Measurements from ENCODE around the gene MTHFD2L. TPM values are rescaled to one million over a fixed set of nuclear protein-coding genes. Genes with fewer than 3 reads are reported as not detected.

Gene MTHFD2L
- total RNA-seq, 4 donors from 2014 or later, result 13.1 to 22.9 (median 15.3) TPM

- Histone ChIP-seq H3K36me3 (no peaks in the 10 kb centered on the region), H3K4me1 (peaks cover 6% of the 10 kb centered on the region), H3K27ac (no peak overlapping the region), H3K4me3 (no peak overlapping the region), H3K9me3 (no peaks in the 10 kb centered on the region), H3K27me3 (no peaks in the 10 kb centered on the region)
- no peak for TF ChIP-seq POLR2AphosphoS5 (IDR thresholded peaks at IDR 0.05)
- no peak for TF ChIP-seq CTCF (IDR thresholded peaks at IDR 0.05)
- TF ChIP-seq EP300 (IDR thresholded peaks at IDR 0.05), result no peak
- TF ChIP-seq POLR2A (IDR thresholded peaks at IDR 0.05), result no peak
- DNase-seq (ENCODE audit: low spot score in 2 of 2), result no peak
- 77% methylated on average over 1 of the region's 1 CpG for WGBS
Observed at GRCh38 chr4:74166135-74166534, 8.2 kb downstream of the MTHFD2L start.

GRCh38 chr4:74166818-74167217, 8.9 kb downstream of the MTHFD2L start:
- H3K36me3 ChIP-seq, result no peaks in the 10 kb centered on the region
- no peaks in the 10 kb centered on the region for H3K27me3 ChIP-seq
- H3K4me3 ChIP-seq, result no peak overlapping the region
- 100% methylated on average over 1 of the region's 1 CpG for WGBS
- H3K27ac ChIP-seq, result no peak overlapping the region
- H3K4me1 ChIP-seq, result no peaks in the 10 kb centered on the region
- no peaks in the 10 kb centered on the region for H3K9me3 ChIP-seq
- TF ChIP-seq EP300 (IDR thresholded peaks at IDR 0.05) (no peak), POLR2A (IDR thresholded peaks at IDR 0.05) (no peak), POLR2AphosphoS5 (IDR thresholded peaks at IDR 0.05) (no peak), CTCF (IDR thresholded peaks at IDR 0.05) (no peak)
- DNase-seq (ENCODE audit: low spot score in 2 of 2), result no peak

- Histone ChIP-seq H3K4me3 (no peak overlapping the region), H3K36me3 (no peaks in the 10 kb centered on the region), H3K4me1 (no peaks in the 10 kb centered on the region), H3K9me3 (no peaks in the 10 kb centered on the region), H3K27me3 (no peaks in the 10 kb centered on the region), H3K27ac (no peak overlapping the region)
- TF ChIP-seq CTCF (IDR thresholded peaks at IDR 0.05) (no peak), EP300 (IDR thresholded peaks at IDR 0.05) (no peak), POLR2AphosphoS5 (IDR thresholded peaks at IDR 0.05) (no peak), POLR2A (IDR thresholded peaks at IDR 0.05) (no peak)
- 99% methylated on average over 2 of the region's 2 CpGs for WGBS
- DNase-seq (ENCODE audit: low spot score in 2 of 2), result no peak
Observed at GRCh38 chr4:74167585-74167984, 9.7 kb downstream of the MTHFD2L start.

GRCh38 chr4:74168841-74169240, 10.9 kb downstream of the MTHFD2L start:
- no peaks in the 10 kb centered on the region for H3K9me3 ChIP-seq
- no peak for TF ChIP-seq POLR2A (IDR thresholded peaks at IDR 0.05)
- TF ChIP-seq POLR2AphosphoS5 (IDR thresholded peaks at IDR 0.05), result no peak
- no peak for TF ChIP-seq EP300 (IDR thresholded peaks at IDR 0.05)
- TF ChIP-seq CTCF (IDR thresholded peaks at IDR 0.05), result no peak
- no peaks in the 10 kb centered on the region for H3K27me3 ChIP-seq
- 81% methylated on average over 2 of the region's 2 CpGs for WGBS
- H3K36me3 ChIP-seq, result no peaks in the 10 kb centered on the region
- H3K4me1 ChIP-seq, result no peaks in the 10 kb centered on the region
- no peak overlapping the region for H3K4me3 ChIP-seq
- no peak overlapping the region for H3K27ac ChIP-seq
- DNase-seq (ENCODE audit: low spot score in 2 of 2), result no peak

- Histone ChIP-seq H3K4me3 (no peak overlapping the region), H3K36me3 (no peaks in the 10 kb centered on the region), H3K27me3 (no peaks in the 10 kb centered on the region), H3K27ac (no peak overlapping the region), H3K4me1 (no peaks in the 10 kb centered on the region), H3K9me3 (no peaks in the 10 kb centered on the region)
- 92% methylated on average over 5 of the region's 5 CpGs for WGBS
- no peak for DNase-seq (ENCODE audit: low spot score in 2 of 2)
- TF ChIP-seq EP300 (IDR thresholded peaks at IDR 0.05) (no peak), POLR2A (IDR thresholded peaks at IDR 0.05) (no peak)
Observed at GRCh38 chr4:74173321-74173720, 15.4 kb downstream of the MTHFD2L start.

- H3K27ac ChIP-seq, result no peak overlapping the region
- 94% methylated on average over 2 of the region's 2 CpGs for WGBS
Observed at GRCh38 chr4:74174421-74174820, 16.5 kb downstream of the MTHFD2L start.

More at GRCh38 chr4:74174421-74174820, 16.5 kb downstream of the MTHFD2L start:
- Histone ChIP-seq H3K9me3 (no peaks in the 10 kb centered on the region), H3K36me3 (no peaks in the 10 kb centered on the region), H3K27me3 (no peaks in the 10 kb centered on the region), H3K4me1 (no peaks in the 10 kb centered on the region), H3K4me3 (no peak overlapping the region)
- DNase-seq (ENCODE audit: low spot score in 2 of 2), result no peak
- TF ChIP-seq CTCF (IDR thresholded peaks at IDR 0.05), result no peak
- no peak for TF ChIP-seq EP300 (IDR thresholded peaks at IDR 0.05)
- TF ChIP-seq POLR2AphosphoS5 (IDR thresholded peaks at IDR 0.05), result no peak
- TF ChIP-seq POLR2A (IDR thresholded peaks at IDR 0.05), result no peak
